ENCODE results near the gene USP24.

The USP24 gene

DNA sequence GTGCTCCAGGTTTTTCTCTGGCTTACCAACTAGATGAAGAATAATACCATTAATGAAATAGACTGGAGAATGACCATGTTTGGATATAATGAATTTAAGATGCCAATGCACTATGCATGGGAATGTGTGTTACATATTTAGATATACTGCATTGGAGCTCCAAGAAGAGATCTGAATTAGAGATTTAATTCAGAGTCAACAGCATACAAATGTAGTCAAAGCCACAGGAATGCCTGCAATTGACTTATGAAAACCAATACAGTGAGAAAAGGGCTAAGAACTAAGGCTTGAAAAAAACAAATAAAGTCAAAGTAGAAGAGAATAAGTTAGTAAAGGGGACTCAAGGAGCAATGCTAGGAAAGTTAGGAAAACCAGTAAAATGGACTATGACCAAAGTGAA is 59.1 kb downstream of the USP24 start:
- no peak for DNase-seq (ENCODE audit: low spot score)

DNA sequence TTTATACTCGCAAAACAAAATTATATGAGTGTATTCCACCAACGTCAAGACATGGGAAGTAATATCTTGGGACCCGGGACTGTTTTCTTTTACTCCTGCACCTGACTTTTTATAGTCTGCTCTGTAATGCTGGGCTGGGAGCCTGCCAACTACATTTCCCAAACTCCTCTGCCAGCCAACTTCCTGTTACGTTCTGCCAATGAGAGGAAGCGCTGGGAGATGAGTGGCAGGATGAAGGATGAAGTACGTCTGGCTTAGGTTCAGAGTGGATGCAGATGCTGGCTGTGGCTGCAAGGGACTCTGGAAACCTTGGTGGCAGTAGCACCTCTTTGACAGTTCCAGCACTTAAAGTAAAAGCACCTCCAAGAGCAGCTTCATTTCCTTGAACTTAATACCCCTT is 59.6 kb downstream of the USP24 start:
- peak; percentile 28 for DNase-seq (ENCODE audit: low spot score)

DNA sequence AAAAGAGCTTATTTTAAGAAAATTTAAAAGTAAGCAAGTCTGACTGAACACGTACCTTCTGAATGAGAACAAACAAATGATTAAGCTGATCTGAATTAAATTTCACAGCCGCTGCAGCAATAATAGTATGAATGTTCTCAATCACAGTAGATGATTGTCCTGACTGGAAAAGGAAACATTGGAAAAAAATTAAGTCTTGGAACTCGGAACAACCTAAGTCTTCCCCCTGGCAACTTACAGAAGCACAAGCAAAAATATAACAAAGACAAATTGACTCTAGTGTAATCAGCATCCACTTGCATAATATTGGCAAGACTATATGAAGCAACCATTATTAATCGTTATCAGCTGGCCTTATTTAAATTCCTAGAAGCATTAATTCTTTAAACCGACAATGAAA is 60.5 kb downstream of the USP24 start:
- DNase-seq (ENCODE audit: low spot score): no peak

DNA sequence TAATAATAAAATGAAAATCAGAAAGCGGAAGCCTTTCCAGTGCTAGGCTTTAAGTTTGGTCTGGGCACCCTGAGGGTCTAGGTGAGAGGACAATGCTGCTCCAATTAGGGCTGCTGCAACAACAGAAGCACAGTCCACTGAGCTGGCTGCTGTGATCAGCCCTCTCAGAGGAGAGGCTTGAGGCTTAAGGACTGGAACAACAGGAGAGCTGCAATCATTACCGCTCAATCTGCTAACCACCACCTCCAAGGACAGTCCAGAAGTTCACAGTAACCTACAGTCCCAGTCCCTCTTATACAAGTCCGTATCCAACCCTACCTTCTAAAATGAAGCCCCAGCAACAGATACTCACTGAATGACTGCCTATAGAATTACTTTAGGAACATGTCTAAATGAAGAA is 62.1 kb downstream of the USP24 start:
- no peak for DNase-seq (ENCODE audit: low spot score)

DNA sequence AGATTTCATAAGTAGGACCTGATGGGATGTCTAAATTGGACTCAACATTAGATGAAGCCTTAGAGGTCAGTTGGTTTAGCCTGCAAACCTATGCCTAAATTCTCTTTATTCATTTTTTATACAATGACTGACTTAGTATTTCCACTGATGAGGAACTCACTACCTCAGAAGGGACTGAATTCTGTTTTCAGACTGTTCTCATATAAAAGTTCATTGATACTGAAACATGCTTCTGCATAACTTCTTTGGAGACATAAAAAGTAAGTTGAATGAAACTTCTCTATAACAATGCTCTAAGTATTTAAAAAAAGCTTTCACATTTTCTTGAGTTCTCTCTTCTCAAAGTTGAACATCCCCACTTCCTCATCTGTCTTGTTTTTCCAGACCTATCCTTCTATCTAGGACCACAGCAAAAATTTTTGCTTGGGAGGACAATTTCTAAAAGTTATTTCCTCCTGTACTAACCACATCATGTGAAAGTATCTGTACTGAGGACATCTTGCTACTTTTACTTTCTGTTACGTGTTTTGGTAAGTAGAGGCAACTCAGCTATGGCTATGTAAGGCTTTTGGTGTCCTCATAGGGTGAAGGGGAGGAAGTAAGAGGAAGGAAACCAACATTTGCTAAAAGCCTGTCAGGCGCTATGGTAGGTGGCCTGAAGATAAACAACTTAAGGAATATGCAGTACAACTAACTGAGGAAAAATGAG is 64.1 kb downstream of the USP24 start:
- DNase-seq (ENCODE audit: low spot score): no peak

DNA sequence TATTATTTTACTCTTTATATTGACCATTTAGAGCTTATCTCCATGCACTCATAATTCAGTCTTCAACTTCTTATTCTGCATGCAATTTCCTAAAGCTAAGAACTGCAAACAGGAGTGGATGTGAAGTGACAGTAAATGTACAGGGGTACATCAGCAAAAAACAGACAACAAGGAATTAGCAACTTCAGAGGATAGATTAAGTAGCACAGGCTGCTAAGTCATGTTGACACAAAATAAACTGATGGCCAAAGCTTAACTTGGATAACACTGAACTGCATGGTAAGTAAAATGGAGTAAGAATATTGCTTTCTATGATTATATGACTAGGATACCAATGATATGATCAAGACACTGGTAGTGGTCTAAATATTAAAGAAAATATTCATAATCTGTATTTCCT is 66.5 kb downstream of the USP24 start:
- no peak for DNase-seq (ENCODE audit: low spot score)

DNA sequence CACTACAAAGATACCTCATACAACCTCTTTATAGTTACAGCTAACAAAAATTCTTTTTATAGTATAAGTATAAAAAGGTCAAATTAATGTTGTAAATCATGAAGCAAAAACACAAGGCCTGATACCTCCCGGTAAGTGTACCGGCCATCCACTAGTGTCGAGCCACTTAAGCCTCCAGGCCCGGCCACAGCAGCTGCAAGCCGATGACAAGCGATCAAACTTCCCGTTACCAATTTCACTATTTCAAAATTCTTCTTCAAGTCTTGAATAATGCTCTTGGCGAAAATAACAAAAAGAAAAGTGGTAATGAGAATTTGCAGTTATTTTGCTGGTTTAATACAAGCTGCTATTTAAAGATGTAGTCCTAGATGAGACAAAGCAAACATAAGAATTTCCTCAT is 67.6 kb downstream of the USP24 start:
- DNase-seq (ENCODE audit: low spot score): no peak

DNA sequence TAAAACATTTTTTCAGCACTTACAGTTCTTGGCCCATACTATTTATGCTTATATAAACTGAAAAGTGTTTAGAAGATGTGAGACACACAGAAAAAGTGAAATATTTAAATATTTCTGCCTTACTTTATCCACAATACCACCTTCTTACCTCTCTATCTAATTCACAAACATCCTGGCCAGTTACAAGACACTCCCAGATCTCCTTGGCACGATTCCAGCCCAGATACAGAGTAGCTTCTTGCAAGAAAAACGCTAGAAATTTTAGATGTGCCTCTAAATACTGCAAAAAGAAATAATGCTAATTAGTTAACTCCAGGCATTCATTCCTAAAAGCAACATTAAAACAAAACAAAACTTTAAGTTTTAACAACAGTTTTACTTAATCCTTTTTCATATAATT is 68.4 kb downstream of the USP24 start:
- no peak for DNase-seq (ENCODE audit: low spot score)

DNA sequence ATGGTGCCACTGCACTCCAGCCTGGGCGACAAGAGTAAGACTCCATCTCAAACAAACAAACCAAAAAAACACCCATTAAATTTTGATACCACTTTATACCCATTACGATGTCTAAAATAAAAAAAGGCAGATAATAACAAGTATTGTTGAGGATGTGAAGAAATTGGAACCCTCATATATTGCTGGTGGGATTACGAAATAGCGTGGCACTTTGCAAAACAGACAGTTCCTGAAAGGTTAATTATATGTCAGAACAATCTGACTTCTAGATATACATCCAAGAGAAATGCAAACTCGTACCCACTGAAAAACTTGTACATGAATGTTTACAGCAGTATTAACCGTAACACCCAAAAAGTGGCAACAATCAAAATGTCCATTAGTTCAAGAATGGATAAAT is 70.3 kb downstream of the USP24 start:
- DNase-seq (ENCODE audit: low spot score): no peak

DNA sequence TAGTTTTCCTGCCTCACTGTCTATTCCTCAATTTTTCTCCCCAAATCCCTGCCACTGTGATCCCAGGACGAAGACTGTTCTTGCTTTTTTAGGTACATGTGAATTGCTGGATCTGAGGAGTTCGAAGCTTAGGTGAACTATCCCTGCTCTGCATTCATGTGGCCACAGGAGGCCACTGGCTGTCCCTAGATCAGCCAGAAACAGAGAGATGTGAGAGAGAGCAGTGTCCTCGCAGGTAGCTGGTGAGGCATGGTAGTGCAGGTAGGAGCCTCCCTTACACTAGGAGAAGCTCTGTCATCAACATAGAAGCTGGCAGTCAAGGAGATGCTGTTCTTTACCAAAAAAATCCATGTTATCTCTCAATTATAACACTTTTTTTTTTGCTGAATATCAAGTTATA is 71.5 kb downstream of the USP24 start:
- peak; percentile 24 for DNase-seq (ENCODE audit: low spot score)

DNA sequence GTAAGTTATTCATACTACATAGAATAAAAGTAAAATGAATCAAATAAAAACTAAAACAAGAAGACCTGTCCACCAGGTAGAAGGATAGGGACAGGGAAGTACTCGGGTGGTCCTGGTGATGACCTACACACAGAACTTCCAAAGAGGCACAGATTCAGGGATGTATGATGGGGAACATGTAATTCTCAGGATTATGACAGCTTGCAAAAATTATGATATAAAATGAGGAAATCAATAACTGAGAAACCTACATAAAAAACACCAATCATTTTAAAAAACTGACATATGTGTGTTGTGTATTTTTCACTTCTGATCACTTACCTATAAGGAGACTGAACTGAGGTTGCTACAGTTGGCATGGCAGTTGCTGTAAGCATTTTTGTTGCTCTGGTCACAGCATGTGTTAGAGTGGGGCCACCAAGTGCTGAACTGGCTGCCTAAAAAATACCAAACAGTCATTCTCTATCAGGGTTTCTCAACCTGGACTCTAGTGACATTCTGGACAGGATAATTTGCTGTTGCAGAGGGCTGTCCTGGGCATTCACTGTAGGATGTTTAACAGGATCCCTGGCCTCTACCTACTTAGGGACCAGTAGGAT is 73.8 kb downstream of the USP24 start:
- no peak for DNase-seq (ENCODE audit: low spot score)

DNA sequence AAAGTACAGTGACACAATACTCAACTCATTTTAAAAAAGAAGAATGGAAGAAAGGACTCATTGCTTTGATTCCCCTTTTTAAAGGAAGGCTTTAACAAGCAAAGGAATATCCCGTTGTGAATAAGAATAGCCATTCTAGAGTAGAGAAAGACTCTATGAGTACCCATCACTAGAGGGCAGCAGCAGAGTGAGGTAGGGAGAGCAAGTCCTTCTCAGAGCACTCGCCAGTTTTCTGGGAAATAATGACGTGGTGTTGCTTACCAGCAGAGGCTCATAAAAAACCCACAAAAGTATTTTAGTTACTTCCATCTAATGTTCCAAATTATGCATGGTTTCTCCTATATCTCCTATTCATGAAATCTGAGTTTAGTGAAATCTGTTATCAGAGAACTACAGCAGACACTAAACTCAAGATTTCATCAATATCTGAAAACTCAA is 74.6 kb downstream of the USP24 start:
- DNase-seq (ENCODE audit: low spot score): peak; percentile 75

DNA sequence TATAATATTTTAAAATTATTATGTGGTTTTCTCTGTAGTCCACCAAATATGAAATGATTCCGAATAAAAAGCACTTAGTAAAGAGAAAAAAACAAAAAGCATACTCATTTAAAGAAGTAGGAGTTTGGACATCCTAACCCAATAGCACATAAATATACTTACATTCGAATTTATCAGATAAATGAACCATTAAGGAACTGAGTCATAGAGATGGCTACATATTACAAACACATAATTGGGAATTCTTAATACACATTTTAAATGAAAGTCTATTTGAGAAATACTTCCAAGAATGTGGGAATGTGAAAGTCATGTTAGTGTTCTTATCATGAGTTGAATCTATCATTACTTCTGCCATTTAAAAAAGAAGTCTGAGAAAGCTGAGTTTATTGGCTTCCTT is 75.0 kb downstream of the USP24 start:
- no peak for DNase-seq (ENCODE audit: low spot score)

DNA sequence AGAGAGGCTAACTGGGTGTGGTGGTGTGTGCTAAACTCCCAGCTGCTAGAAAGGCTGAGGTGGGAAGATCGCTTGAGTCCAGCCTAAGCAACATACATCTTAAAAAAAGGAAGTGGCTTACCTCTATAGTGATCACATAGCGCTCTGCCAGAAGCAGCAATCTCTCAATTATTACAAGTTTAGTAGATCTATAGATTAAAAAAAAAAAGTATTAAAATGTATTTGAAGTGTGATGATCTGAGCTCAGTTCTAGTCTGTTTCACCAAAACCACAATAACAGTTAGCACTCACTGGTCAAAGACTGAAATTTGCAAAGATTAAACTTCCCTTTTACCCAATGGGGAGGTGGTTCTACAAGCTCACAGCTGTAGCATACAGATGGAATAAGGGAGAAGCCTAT is 76.3 kb downstream of the USP24 start:
- no peak for DNase-seq (ENCODE audit: low spot score)

DNA sequence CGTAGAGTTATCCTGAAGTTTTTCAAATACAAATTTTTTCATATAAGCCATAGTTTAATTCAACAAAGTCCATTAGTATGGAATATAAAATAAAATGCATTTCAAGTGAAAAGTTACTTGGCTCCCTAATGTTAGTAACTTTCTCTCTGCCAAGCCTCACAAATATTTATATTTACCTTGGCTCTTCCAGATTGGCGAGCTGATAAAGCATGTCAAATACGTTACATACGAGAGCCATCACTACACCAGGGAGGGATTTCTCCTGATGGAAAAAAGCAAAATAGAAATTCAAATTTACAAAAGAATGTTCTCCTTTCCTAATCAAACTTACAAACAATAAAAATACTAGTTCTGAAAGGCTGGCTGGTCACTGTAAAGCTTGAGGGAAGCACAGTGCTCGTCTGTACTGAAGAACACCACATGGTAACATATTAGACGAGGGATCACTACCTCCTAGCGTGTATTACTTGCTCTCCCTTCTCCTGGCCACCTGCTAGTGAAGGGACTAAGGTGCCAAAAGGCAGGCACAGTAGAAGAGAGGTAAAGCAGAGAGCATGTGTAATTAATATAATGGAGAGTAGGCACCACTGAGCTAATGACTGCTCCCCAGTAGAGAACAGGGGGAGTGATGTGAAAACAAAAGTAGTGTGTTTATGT is 80.9 kb downstream of the USP24 start:
- DNase-seq (ENCODE audit: low spot score): no peak

DNA sequence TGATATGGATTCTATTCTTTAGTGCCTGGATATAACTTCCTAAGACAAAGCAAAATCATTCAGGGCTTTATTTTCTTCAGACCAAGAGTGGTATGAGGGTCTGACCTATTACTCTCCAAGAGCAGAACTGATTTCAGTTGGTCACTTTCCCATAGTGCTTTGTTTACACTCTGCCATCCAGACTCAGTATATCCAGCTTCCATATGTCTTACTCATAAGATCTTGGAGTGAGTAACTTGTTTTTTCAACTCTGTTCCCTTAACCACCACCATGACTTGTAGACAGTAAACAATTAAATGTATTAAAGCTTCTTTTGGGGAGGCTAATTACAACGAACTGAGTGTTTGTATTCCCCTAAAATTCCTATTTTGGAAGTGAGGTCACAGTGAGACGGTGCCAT is 83.4 kb downstream of the USP24 start:
- peak; percentile 56 for DNase-seq (ENCODE audit: low spot score)

DNA sequence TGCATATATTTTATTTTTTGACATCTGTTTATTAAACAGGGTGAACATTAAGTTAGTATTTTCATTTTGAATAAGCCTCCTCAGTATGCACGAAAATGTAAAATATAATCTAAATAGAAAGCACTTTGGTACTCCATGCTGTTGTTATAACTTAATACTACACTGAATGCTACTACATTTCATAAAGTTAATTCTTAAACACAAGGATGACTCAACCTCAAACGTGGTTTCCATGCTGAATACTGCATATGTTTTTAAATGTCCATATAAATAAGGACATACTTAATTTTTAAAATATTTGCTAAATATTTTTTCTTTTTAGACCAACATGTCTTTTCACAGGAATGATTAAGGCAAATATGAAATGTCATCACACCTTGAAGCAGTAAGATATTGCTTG is 83.9 kb downstream of the USP24 start:
- DNase-seq (ENCODE audit: low spot score): peak; percentile 34

DNA sequence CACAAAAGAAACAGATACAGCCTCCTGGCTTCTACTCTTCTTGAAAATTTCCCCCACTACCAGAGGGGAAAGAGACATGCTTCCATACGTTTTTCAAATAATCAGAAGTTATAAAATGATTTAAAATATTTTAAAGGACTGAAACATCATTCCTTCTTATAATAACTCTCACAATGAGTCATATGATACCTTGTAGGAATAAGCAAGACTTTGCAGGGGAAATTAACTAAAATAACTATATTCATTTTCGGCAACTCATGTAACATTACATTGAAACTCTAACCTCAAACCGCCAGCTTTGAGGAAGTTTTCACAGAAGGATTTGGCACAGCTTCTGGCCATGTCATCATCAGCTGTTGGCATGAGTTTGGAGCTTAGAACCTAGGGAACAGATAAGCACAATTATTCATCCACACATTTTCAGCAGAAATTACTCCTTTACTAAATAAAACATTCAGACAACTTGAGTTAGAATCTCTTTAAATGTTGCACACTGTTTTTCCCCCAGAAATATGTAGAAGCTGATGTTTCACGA is 85.9 kb downstream of the USP24 start:
- DNase-seq (ENCODE audit: low spot score): peak; percentile 35

DNA sequence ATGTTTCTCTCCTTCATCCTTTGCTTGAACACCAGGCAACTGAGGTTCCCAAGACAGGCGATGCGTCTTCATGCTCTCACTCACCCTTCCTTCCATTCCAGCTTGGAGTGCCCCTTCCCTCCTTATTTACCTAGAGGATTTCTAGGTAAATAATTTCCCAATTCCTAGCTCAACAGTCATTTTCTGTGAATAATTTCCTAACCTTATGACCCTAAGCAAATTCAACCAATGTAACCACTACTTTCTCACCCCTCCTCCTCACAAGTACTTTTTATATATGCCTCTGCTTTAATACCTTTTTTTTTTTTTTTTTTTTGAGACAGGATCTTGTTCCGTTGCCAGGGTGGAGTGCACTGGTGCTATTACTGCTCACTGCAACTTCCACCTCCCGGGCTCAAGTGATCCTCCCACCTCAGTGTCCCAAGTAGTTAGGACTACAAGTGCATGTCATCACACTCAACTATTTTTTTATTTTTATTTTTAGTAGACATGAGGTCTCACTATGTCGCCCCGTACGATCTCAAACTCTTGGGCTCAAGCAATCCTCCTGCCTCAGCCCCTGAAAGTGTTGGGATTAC is 86.7 kb downstream of the USP24 start:
- DNase-seq (ENCODE audit: low spot score): peak; percentile 90

DNA sequence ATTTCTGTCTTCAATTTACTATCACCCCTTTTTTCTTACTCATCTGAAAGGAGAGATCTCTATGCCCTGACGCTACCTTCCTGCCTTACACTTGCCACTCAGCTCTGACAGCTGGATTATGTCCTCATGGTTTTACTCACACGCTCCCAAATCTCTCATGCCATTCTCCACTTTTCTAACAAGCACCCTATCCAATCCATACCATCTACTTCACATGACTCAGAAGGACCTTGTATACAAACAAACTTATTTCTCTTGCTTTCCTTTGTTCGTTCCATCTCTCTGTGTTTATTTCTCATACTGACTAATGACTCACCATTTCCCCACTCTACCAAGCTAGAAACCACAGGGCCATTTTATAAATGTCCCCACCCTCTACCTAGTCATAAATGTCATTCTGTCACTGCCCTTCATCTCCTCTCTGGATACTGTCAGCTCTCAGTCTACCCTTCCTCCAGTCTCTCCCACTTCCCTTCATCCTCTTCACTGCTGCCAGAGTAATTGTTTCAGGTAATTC is 87.3 kb downstream of the USP24 start:
- DNase-seq (ENCODE audit: low spot score): peak; percentile 59

DNA sequence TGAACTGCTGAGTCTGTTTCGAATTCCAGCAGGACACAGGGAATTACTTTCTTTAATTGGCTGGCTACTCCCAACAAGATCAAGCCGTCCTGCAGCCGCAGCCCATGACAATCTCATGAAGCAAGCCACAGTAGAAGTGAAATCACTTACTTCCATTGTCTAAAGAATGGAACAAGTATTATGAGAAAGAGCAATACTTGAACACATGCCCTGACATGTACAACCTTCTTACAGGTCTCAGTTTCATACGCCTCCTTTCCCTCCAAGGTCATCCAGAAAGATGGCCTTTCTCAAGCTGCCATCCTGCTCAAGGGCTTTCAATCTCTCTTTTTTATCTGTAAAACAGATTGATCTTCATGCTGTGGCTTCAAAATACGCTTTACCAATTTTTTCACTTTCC is 90.7 kb downstream of the USP24 start:
- no peak for DNase-seq (ENCODE audit: low spot score)

DNA sequence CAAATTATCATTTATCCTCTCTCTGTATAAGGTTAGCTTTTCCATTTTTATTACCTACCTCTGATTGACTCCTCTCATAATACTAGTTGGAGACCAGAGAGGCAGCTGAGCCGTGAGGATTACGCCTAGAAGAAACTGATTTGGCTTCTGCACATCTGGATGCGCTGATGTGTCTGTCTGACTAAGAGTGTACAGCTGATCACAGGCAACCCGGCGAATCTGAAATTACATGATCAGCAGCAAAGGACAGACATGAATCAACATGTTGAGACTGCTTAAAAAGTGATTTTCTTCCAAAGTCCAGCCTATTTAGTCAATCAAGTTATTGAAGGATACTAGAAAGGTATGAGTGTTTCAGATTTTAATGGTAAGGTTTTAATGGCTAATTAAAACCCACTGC is 94.6 kb downstream of the USP24 start:
- DNase-seq (ENCODE audit: low spot score): no peak
